Body of pancreas (tissue), 4 donors: Measurements from ENCODE around the gene THG1L.

Experiments used
- POLR2A ChIP-seq, 3 donors: fragments of 450-650 bp; IDR thresholded peaks; one replicate each; pipeline ENCODE4 v1.6.1; 2016; ENCODE audit warnings: antibody characterized with exemption in 3 of 3, mild to moderate bottlenecking in 2 of 3
- TF ChIP-seq, protein P1 (sequence below), 7 experiments: fragments of 450-650 bp in 4 of 7; fragments of 200-600 bp in 3 of 7; sonication (generic) in 3 of 7; IDR thresholded peaks; one replicate each; pipeline ENCODE4 v1.5.1; 2016 to 2019; ENCODE audit warnings: antibody characterized with exemption in 7 of 7

DNA sequence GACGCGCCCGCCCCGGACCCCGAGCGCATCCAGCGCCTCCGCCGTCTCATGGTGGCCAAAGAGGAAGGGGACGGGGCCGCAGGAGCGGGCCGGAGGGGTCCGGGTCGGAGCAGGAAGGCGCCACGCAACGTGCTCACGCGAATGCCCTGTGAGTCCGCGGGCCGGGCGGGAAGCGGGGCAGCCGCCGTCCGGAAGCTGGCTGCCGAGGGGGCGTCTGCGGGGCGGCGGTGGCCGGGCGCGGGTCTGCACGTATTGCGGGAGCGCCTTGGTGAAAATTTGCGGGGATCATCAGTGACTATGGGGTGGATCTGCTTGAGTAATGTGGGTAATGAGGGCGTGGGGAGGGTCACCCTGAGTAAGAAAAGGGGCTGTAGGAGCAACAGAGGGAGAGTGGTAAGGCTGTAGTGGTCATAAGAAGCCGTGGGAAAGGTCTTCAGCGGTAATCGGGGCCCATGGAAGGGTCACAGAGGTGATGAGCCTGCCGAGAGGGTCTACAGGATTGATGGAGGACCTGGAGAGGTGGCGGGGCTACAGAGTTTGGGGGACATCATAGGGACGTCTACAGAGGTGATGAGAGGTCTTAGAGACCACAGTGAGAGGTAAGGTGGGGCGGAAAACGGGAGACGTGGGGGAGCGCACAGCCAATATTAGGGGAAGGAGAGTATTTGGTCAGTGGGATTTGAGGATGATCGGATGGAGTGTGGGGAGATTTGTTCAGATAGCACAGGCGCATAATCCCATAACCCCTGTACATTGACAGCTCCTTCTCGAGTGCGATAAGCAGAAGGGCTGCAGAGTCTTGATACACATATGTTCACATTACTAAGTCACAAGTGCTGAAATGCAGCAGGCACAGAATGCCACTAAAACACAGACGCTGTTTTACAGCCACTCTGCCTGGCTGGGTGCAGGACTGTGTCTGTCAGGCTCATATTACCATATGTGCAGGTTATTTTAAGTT is 13.1 kb downstream of the THG1L start:
- TF ChIP-seq, protein P1, sequence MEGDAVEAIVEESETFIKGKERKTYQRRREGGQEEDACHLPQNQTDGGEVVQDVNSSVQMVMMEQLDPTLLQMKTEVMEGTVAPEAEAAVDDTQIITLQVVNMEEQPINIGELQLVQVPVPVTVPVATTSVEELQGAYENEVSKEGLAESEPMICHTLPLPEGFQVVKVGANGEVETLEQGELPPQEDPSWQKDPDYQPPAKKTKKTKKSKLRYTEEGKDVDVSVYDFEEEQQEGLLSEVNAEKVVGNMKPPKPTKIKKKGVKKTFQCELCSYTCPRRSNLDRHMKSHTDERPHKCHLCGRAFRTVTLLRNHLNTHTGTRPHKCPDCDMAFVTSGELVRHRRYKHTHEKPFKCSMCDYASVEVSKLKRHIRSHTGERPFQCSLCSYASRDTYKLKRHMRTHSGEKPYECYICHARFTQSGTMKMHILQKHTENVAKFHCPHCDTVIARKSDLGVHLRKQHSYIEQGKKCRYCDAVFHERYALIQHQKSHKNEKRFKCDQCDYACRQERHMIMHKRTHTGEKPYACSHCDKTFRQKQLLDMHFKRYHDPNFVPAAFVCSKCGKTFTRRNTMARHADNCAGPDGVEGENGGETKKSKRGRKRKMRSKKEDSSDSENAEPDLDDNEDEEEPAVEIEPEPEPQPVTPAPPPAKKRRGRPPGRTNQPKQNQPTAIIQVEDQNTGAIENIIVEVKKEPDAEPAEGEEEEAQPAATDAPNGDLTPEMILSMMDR (IDR thresholded peaks at IDR 0.05), result no peak
- TF ChIP-seq POLR2A (IDR thresholded peaks at IDR 0.05), result no peak
